Measurements from ENCODE around the gene BNIP5. TPM values are rescaled to one million over a fixed set of nuclear protein-coding genes. Genes with fewer than 3 reads are reported as not detected.

The BNIP5 gene
- total RNA-seq, 2 experiments from 2014 or later: not detected

- Histone ChIP-seq H3K27ac (ENCODE audit: low read depth in 1 of 2, low read length in 2 of 2) (no peak overlapping the region), H3K9me3 (ENCODE audit: control insufficient read depth in 1 of 2, insufficient read depth in 1 of 2, low read length in 2 of 2) (no peaks in the 10 kb centered on the region), H3K27me3 (ENCODE audit: control insufficient read depth in 1 of 2, insufficient read depth in 2 of 2, low read length in 2 of 2) (no peaks in the 10 kb centered on the region), H3K4me1 (ENCODE audit: insufficient read depth, low read length) (no peaks in the 10 kb centered on the region), H3K4me3 (ENCODE audit: low read length) (no peak overlapping the region), H3K36me3 (ENCODE audit: insufficient read depth, low read length) (no peaks in the 10 kb centered on the region)
- DNase-seq (no peak), ATAC-seq (ENCODE audit: poor library complexity) (no peak)
- no peaks in the 10 kb centered on the region for H3K27me3 Mint-ChIP-seq
- no peaks in the 10 kb centered on the region for H3K9me3 Mint-ChIP-seq
- no peaks in the 10 kb centered on the region for H3K4me1 Mint-ChIP-seq (ENCODE audit: low read depth)
- H3K36me3 Mint-ChIP-seq (ENCODE audit: low read depth): no peaks in the 10 kb centered on the region
- TF ChIP-seq CTCF (IDR thresholded peaks at IDR 0.05): no peak
- H3K4me3 Mint-ChIP-seq: no peak overlapping the region
- intact Hi-C loops (cut with DNase I, micrococcal nuclease): no loop called here
- POLR2A ChIA-PET: no interaction called here
- H3K27ac Mint-ChIP-seq: no peak overlapping the region
- CTCF ChIA-PET: interaction anchor here (1.0 kb wide), 1 partner anchor 13 kb away, joined by 6 read pairs; no protein-coding TSS in a partner anchor
These were observed 20.8 kb downstream of the BNIP5 start for GRCh38 chr6:36315921-36316320.

GRCh38 chr6:36314221-36315014, 22.3 kb downstream of the BNIP5 start:
- ChIA-PET CTCF (interaction anchor here (0.9 kb wide), 1 partner anchor 12 kb away, joined by 3 read pairs; no protein-coding TSS in a partner anchor), POLR2A (no interaction called here)
- H3K4me1 Mint-ChIP-seq (ENCODE audit: low read depth): no peaks in the 10 kb centered on the region
- ATAC-seq (ENCODE audit: poor library complexity) (no peak), DNase-seq (no peak)
- no peaks in the 10 kb centered on the region for H3K36me3 Mint-ChIP-seq (ENCODE audit: low read depth)
- no peaks in the 10 kb centered on the region for H3K9me3 Mint-ChIP-seq
- no peak overlapping the region for H3K4me3 Mint-ChIP-seq
- no peaks in the 10 kb centered on the region for H3K36me3 ChIP-seq (ENCODE audit: insufficient read depth, low read length)
- intact Hi-C loops (cut with DNase I, micrococcal nuclease): no loop called here
- TF ChIP-seq CTCF (IDR thresholded peaks at IDR 0.05): no peak
- H3K27ac ChIP-seq (ENCODE audit: low read depth in 1 of 2, low read length in 2 of 2): no peak overlapping the region
- no peaks in the 10 kb centered on the region for H3K27me3 ChIP-seq (ENCODE audit: control insufficient read depth in 1 of 2, insufficient read depth in 2 of 2, low read length in 2 of 2)
- no peak overlapping the region for H3K4me3 ChIP-seq (ENCODE audit: low read length)
- H3K27ac Mint-ChIP-seq: no peak overlapping the region
- H3K27me3 Mint-ChIP-seq: no peaks in the 10 kb centered on the region
- H3K4me1 ChIP-seq (ENCODE audit: insufficient read depth, low read length): no peaks in the 10 kb centered on the region
- H3K9me3 ChIP-seq (ENCODE audit: control insufficient read depth in 1 of 2, insufficient read depth in 1 of 2, low read length in 2 of 2): no peaks in the 10 kb centered on the region

- no peak overlapping the region for H3K27ac ChIP-seq (ENCODE audit: low read depth in 1 of 2, low read length in 2 of 2)
- H3K36me3 ChIP-seq (ENCODE audit: insufficient read depth, low read length): no peaks in the 10 kb centered on the region
- H3K27me3 ChIP-seq (ENCODE audit: control insufficient read depth in 1 of 2, insufficient read depth in 2 of 2, low read length in 2 of 2): no peaks in the 10 kb centered on the region
- no peak for TF ChIP-seq CTCF (IDR thresholded peaks at IDR 0.05)
- no peak overlapping the region for H3K27ac Mint-ChIP-seq
- no peaks in the 10 kb centered on the region for H3K9me3 Mint-ChIP-seq
- POLR2A ChIA-PET: no interaction called here
- H3K27me3 Mint-ChIP-seq: no peaks in the 10 kb centered on the region
- H3K36me3 Mint-ChIP-seq (ENCODE audit: low read depth): no peaks in the 10 kb centered on the region
- DNase-seq: no peak
- CTCF ChIA-PET: interaction anchor here (0.9 kb wide), 1 partner anchor 11 kb away, joined by 3 read pairs; no protein-coding TSS in a partner anchor
- no peaks in the 10 kb centered on the region for H3K4me1 ChIP-seq (ENCODE audit: insufficient read depth, low read length)
- H3K4me3 Mint-ChIP-seq: no peak overlapping the region
- no peaks in the 10 kb centered on the region for H3K9me3 ChIP-seq (ENCODE audit: control insufficient read depth in 1 of 2, insufficient read depth in 1 of 2, low read length in 2 of 2)
- no peak for ATAC-seq (ENCODE audit: poor library complexity)
- H3K4me1 Mint-ChIP-seq (ENCODE audit: low read depth): no peaks in the 10 kb centered on the region
- H3K4me3 ChIP-seq (ENCODE audit: low read length): no peak overlapping the region
- intact Hi-C loops (cut with DNase I, micrococcal nuclease): no loop called here
These were observed 23.1 kb downstream of the BNIP5 start for GRCh38 chr6:36313649-36313936.
